Caco-2 (cell line): ENCODE results near the gene HDAC6. TPM values are rescaled to one million over a fixed set of nuclear protein-coding genes. Genes with fewer than 3 reads are reported as not detected.

ENCODE experiments used
- BruUV-seq: library from RNA; stranded (reverse); fragments of 400-500 nt; replicated peaks from 2 replicates; lab custom pipeline; 2021; lab: Mats Ljungman, UMichigan
- CTCF ChIA-PET: fragments of 300-600 bp; sonication (Branson Sonifier 250); formaldehyde crosslinking; loops from one replicate; lab custom pipeline; 2022; ENCODE audit warnings: antibody characterized with exemption; lab: Charles Lee
- POLR2A ChIA-PET: fragments of 300-600 bp; sonication (Branson Sonifier 250); formaldehyde crosslinking; loops from one replicate; lab custom pipeline; 2022; ENCODE audit warnings: antibody characterized with exemption; lab: Charles Lee
- DNase-seq, 2 experiments: peaks; one replicate each; pipeline versions ENCODE4 v3.0.0 to v3.0.0-alpha.2; 2020 to 2022
- H3K27me3 ChIP-seq: replicated peaks from 2 replicates; pipeline ENCODE4 v1.6.0; 2011; ENCODE audit warnings: low read length; ENCODE audit not compliant: control insufficient read depth, insufficient read depth
- H3K36me3 ChIP-seq: 2 replicates; pipeline ENCODE4 v1.5.1; 2011; ENCODE audit warnings: low read length; ENCODE audit not compliant: control insufficient read depth, insufficient read depth
- H3K4me1 ChIP-seq: fragments of 250-450 bp; sonication (Bioruptor Pico); 2 replicates; pipeline ENCODE4 v1.5.1; 2020; ENCODE audit warnings: mild to moderate bottlenecking
- H3K4me3 ChIP-seq: 2 replicates; pipeline ENCODE4 v1.5.1; 2011; ENCODE audit warnings: low read depth, mild to moderate bottlenecking, control low read depth, low read length
- H3K9me3 ChIP-seq: fragments of 250-450 bp; sonication (Bioruptor Pico); 2 replicates; pipeline ENCODE4 v1.5.1; 2020; ENCODE audit warnings: mild to moderate bottlenecking, moderate library complexity
- H3K27ac Mint-ChIP-seq: one replicate; pipeline ENCODE4 v1.8.0; 2022; ENCODE audit warnings: mixed read lengths; ENCODE audit not compliant: unreplicated experiment
- H3K27me3 Mint-ChIP-seq: one replicate; pipeline ENCODE4 v1.8.0; 2022; ENCODE audit warnings: mixed read lengths; ENCODE audit not compliant: insufficient read depth, unreplicated experiment
- H3K36me3 Mint-ChIP-seq: one replicate; pipeline ENCODE4 v1.8.0; 2022; ENCODE audit warnings: mild to moderate bottlenecking, mixed read lengths; ENCODE audit not compliant: insufficient read depth, unreplicated experiment
- H3K4me1 Mint-ChIP-seq: one replicate; pipeline ENCODE4 v1.8.0; 2022; ENCODE audit warnings: low read depth, mixed read lengths; ENCODE audit not compliant: unreplicated experiment
- H3K4me3 Mint-ChIP-seq: one replicate; pipeline ENCODE4 v1.8.0; 2022; ENCODE audit warnings: mild to moderate bottlenecking, moderate library complexity, mixed read lengths; ENCODE audit not compliant: unreplicated experiment
- H3K9me3 Mint-ChIP-seq: one replicate; pipeline ENCODE4 v1.8.0; 2022; ENCODE audit warnings: mixed read lengths; ENCODE audit not compliant: unreplicated experiment
- intact Hi-C: fragments of 100-400 bp; cut with micrococcal nuclease; formaldehyde crosslinking; loops from one replicate; pipeline ENCODE4 v1.10.0; 2022; ENCODE audit not compliant: unreplicated experiment
- total RNA-seq: library from RNA; stranded (reverse); gene quantifications from 2 replicates; pipeline ENCODE4 v1.2.3, GENCODE V29; 2022
- TF ChIP-seq, protein P1 (sequence below), 2 experiments: fragments of 200-600 bp in 1 of 2; IDR thresholded peaks; 1 replicate in 1 of 2; 2 replicates in 1 of 2; pipeline versions ENCODE4 v1.5.1 to v1.8.0; 2011 to 2022; ENCODE audit warnings: antibody characterized with exemption in 1 of 2, control low read depth in 1 of 2, inconsistent platforms in 1 of 2, low read depth in 1 of 2, low read length in 1 of 2, mild to moderate bottlenecking in 1 of 2, moderate library complexity in 1 of 2; ENCODE audit not compliant: insufficient read depth in 1 of 2, severe bottlenecking in 1 of 2, unreplicated experiment in 1 of 2

The HDAC6 gene
- total RNA-seq, 1 experiment from 2014 or later = 110 TPM

DNA sequence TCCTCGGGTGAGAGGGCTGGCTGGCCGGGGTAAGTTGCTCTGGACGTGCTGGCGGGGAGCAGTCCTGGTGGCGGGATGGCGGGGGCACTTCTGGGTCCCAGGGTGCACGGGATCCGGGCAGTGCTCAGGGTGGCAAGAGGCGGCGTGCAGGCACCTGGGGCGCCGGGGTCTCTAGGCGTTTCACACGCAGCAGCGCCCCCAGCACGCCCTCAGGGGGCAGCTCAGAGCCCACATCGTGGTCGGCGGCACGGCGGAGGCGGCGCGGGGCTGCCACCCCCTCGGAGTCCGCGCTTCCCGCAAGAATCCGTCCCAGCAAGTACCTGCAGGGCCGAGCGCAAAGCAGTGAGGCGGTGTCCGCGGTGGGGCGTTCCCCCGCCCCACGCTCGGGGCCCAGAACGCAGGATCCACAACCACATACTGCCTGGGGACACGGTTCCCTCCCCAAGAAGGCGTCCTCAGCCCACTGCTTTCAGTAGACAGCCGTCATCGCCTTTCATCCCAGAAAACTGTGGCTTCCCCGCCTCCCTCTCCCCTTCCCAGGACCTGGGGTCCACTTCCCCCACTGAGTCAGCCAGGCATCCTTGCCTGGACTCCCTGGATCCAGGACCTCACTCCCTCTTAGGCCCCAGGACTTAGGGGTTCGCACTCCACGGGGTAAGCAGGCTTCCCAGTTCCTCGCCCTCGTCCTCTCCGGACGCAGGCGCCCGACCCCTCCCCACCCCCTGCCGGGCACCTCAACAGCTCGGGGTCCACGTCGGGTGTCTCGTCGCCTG, 29.5 kb downstream of the HDAC6 start:
- Histone ChIP-seq H3K4me3 (no peak overlapping the region), H3K27me3 (no peaks in the 10 kb centered on the region), H3K9me3 (no peaks in the 10 kb centered on the region), H3K4me1 (no peaks in the 10 kb centered on the region), H3K36me3 (no peaks in the 10 kb centered on the region)
- DNase-seq = no peak
- POLR2A ChIA-PET = no interaction called here
- TF ChIP-seq, protein P1, sequence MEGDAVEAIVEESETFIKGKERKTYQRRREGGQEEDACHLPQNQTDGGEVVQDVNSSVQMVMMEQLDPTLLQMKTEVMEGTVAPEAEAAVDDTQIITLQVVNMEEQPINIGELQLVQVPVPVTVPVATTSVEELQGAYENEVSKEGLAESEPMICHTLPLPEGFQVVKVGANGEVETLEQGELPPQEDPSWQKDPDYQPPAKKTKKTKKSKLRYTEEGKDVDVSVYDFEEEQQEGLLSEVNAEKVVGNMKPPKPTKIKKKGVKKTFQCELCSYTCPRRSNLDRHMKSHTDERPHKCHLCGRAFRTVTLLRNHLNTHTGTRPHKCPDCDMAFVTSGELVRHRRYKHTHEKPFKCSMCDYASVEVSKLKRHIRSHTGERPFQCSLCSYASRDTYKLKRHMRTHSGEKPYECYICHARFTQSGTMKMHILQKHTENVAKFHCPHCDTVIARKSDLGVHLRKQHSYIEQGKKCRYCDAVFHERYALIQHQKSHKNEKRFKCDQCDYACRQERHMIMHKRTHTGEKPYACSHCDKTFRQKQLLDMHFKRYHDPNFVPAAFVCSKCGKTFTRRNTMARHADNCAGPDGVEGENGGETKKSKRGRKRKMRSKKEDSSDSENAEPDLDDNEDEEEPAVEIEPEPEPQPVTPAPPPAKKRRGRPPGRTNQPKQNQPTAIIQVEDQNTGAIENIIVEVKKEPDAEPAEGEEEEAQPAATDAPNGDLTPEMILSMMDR (IDR thresholded peaks at IDR 0.05; ENCODE audit: insufficient read depth in 1 of 2, low read depth in 1 of 2, low read length in 1 of 2, severe bottlenecking in 1 of 2, unreplicated experiment in 1 of 2) = no peak
- H3K4me3 Mint-ChIP-seq = no peak overlapping the region
- H3K9me3 Mint-ChIP-seq = no peaks in the 10 kb centered on the region
- H3K36me3 Mint-ChIP-seq = peaks cover 7% of the 10 kb centered on the region
- H3K27ac Mint-ChIP-seq = no peak overlapping the region
- TSS peak; percentile 25 for BruUV-seq
- H3K4me1 Mint-ChIP-seq = peaks cover 11% of the 10 kb centered on the region
- intact Hi-C loops = no loop called here
- no peaks in the 10 kb centered on the region for H3K27me3 Mint-ChIP-seq
- CTCF ChIA-PET = no interaction called here

DNA sequence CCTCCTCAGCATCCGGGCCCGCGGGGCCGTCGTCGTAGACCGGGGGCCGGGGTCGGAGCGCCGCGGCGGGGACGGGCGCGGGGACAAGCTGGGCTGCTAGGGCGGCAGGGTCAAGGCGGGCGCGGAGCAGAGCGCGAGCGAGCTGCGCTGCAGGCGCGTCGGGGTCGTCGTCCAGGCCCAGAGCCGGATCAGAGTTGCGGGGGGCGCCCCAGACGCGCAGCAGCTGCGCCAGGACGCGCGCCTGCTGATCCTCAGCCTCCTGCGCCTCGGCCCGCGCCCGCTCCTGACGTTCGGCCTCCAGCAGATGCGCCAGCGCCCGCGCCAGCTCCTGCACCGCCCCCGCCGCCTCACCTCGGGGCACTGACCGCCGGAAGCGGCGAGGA, 30.0 kb downstream of the HDAC6 start:
- no TSS peak for BruUV-seq
- TF ChIP-seq, protein P1 (IDR thresholded peaks at IDR 0.05; ENCODE audit: insufficient read depth in 1 of 2, low read depth in 1 of 2, low read length in 1 of 2, severe bottlenecking in 1 of 2, unreplicated experiment in 1 of 2) = no peak
- H3K4me1 Mint-ChIP-seq = peaks cover 11% of the 10 kb centered on the region
- H3K4me3 Mint-ChIP-seq = no peak overlapping the region
- no peak overlapping the region for H3K27ac Mint-ChIP-seq
- Histone ChIP-seq H3K36me3 (no peaks in the 10 kb centered on the region), H3K4me3 (no peak overlapping the region), H3K9me3 (no peaks in the 10 kb centered on the region), H3K4me1 (no peaks in the 10 kb centered on the region), H3K27me3 (no peaks in the 10 kb centered on the region)
- H3K36me3 Mint-ChIP-seq = peaks cover 10% of the 10 kb centered on the region
- DNase-seq = no peak
- no peaks in the 10 kb centered on the region for H3K9me3 Mint-ChIP-seq
- ChIA-PET POLR2A (no interaction called here), CTCF (no interaction called here)
- no peaks in the 10 kb centered on the region for H3K27me3 Mint-ChIP-seq
- intact Hi-C loops = no loop called here

DNA sequence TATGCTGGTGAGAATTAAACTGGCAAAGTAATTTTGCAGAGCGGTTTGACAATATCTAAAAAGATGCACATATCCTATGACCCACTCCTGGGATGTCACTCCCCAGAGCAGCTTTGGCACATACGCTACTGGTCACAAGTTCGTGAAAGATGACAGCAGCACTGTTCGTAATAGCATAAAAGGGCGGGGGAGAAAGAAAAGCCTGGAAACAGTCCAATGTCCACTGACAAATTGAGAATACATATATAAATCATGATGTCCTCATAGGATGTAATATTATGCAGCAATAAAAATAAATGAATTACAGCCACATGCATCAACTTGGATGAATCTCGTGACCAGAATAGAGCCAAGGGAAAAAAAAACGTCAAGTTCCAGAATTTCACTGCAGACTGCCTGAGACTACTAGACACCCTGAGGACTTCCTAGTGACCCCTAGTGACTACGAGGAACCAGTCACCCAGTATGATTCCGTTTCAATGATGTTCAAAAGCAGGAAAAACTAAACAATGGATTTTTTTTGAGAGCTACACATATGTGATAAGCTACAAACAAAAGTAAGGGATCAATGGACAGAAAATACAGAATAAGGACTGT, 31.8 kb downstream of the HDAC6 start:
- Mint-ChIP-seq H3K4me3 (peak overlapping the region; percentile 80), H3K27ac (no peak overlapping the region), H3K4me1 (peaks cover 11% of the 10 kb centered on the region), H3K9me3 (no peaks in the 10 kb centered on the region), H3K36me3 (peaks cover 10% of the 10 kb centered on the region), H3K27me3 (no peaks in the 10 kb centered on the region)
- intact Hi-C loops = no loop called here
- no TSS peak for BruUV-seq
- no peak overlapping the region for H3K4me3 ChIP-seq
- no peaks in the 10 kb centered on the region for H3K27me3 ChIP-seq
- TF ChIP-seq, protein P1 (IDR thresholded peaks at IDR 0.05; ENCODE audit: insufficient read depth in 1 of 2, low read depth in 1 of 2, low read length in 1 of 2, severe bottlenecking in 1 of 2, unreplicated experiment in 1 of 2) = peak in 1 of 2 experiments; percentile 29
- ChIA-PET CTCF (interaction anchor here (1.0 to 1.2 kb wide), 2 partner anchors 34 to 185 kb away, joined by 3 to 4 read pairs; no protein-coding TSS in a partner anchor), POLR2A (interaction anchor here (0.7 kb wide), 1 partner anchor 157 kb away, joined by 3 read pairs; no protein-coding TSS in a partner anchor)
- no peaks in the 10 kb centered on the region for H3K4me1 ChIP-seq
- no peaks in the 10 kb centered on the region for H3K36me3 ChIP-seq
- peak in 1 of 2 experiments; percentile 10 for DNase-seq
- H3K9me3 ChIP-seq = no peaks in the 10 kb centered on the region
